Trophoblast cell (in vitro differentiated cells and primary cell): Measurements from ENCODE around the gene CPEB1.
A peak's percentile ranks its signal among the peaks of the same experiment; 100 is the strongest.

Source experiments
- DNase-seq, 2 donors: peaks; one replicate each; pipeline ENCODE4 v3.0.0-alpha.2; 2016
- H2AFZ ChIP-seq: 2 replicates; pipeline ENCODE4 v1.6.1; 2013; ENCODE audit warnings: low read length, moderate library complexity, mild to moderate bottlenecking; ENCODE audit not compliant: insufficient read depth, poor library complexity
- H2AK5ac ChIP-seq: 2 replicates; pipeline ENCODE4 v1.6.1; 2013; ENCODE audit warnings: mild to moderate bottlenecking, low read length
- H2BK120ac ChIP-seq: 2 replicates; pipeline ENCODE4 v1.6.1; 2013; ENCODE audit warnings: low read length, mild to moderate bottlenecking, moderate library complexity; ENCODE audit not compliant: insufficient read depth, poor library complexity
- H2BK12ac ChIP-seq: 2 replicates; pipeline ENCODE4 v1.6.1; 2013; ENCODE audit warnings: mild to moderate bottlenecking, low read length, moderate library complexity
- H2BK5ac ChIP-seq: 2 replicates; pipeline ENCODE4 v1.6.1; 2013; ENCODE audit warnings: low read length, low read depth, moderate library complexity, mild to moderate bottlenecking; ENCODE audit not compliant: poor library complexity
- H3K14ac ChIP-seq: 2 replicates; pipeline ENCODE4 v1.6.1; 2013; ENCODE audit warnings: mild to moderate bottlenecking, low read length
- H3K18ac ChIP-seq: 2 replicates; pipeline ENCODE4 v1.6.1; 2013; ENCODE audit warnings: mild to moderate bottlenecking, low read length
- H3K23ac ChIP-seq: 2 replicates; pipeline ENCODE4 v1.6.1; 2013; ENCODE audit warnings: low read length
- H3K27ac ChIP-seq: 2 replicates; pipeline ENCODE4 v1.5.1; 2013; ENCODE audit warnings: low read depth, mild to moderate bottlenecking, inconsistent platforms, low read length, moderate library complexity
- H3K27me3 ChIP-seq: 2 replicates; pipeline ENCODE4 v1.6.1; 2013; ENCODE audit warnings: inconsistent platforms, mild to moderate bottlenecking, low read length, moderate library complexity; ENCODE audit not compliant: insufficient read depth
- H3K36me3 ChIP-seq, 2 experiments: 1 replicate in 1 of 2; 2 replicates in 1 of 2; pipeline ENCODE4 v1.6.1; 2013; ENCODE audit warnings: low read length in 2 of 2, mild to moderate bottlenecking in 2 of 2, moderate library complexity in 1 of 2; ENCODE audit not compliant: insufficient read depth in 2 of 2, control insufficient read depth in 1 of 2
- H3K4ac ChIP-seq: 2 replicates; pipeline ENCODE4 v1.6.1; 2013; ENCODE audit warnings: low read depth, mild to moderate bottlenecking, low read length, moderate library complexity
- H3K4me1 ChIP-seq, 2 experiments: 1 replicate in 1 of 2; 2 replicates in 1 of 2; pipeline ENCODE4 v1.6.1; 2013; ENCODE audit warnings: low read length in 2 of 2, mild to moderate bottlenecking in 2 of 2, moderate library complexity in 1 of 2; ENCODE audit not compliant: insufficient read depth in 2 of 2, control insufficient read depth in 1 of 2
- H3K4me2 ChIP-seq: 2 replicates; pipeline ENCODE4 v1.6.1; 2013; ENCODE audit warnings: inconsistent platforms, mild to moderate bottlenecking, low read length, moderate library complexity
- H3K4me3 ChIP-seq: 2 replicates; pipeline ENCODE4 v1.5.1; 2013; ENCODE audit warnings: mild to moderate bottlenecking, low read depth, low read length, inconsistent platforms
- H3K79me1 ChIP-seq: one replicate; pipeline ENCODE4 v1.6.1; 2013; ENCODE audit warnings: low read length
- H3K79me2 ChIP-seq: 2 replicates; pipeline ENCODE4 v1.6.1; 2013; ENCODE audit warnings: low read length, mild to moderate bottlenecking; ENCODE audit not compliant: control insufficient read depth, insufficient read depth, poor library complexity
- H3K9ac ChIP-seq: 2 replicates; pipeline ENCODE4 v1.6.1; 2013; ENCODE audit warnings: mild to moderate bottlenecking, low read length
- H3K9me3 ChIP-seq: 2 replicates; pipeline ENCODE4 v1.6.1; 2013; ENCODE audit warnings: low read depth, mild to moderate bottlenecking, control low read depth, inconsistent platforms, low read length; ENCODE audit not compliant: insufficient read depth
- H4K12ac ChIP-seq: 2 replicates; pipeline ENCODE4 v1.6.1; 2013; ENCODE audit warnings: low read depth, mild to moderate bottlenecking, low read length, moderate library complexity
- H4K8ac ChIP-seq: 2 replicates; pipeline ENCODE4 v1.6.1; 2013; ENCODE audit warnings: low read depth, mild to moderate bottlenecking, low read length, moderate library complexity
- H4K91ac ChIP-seq: one replicate; pipeline ENCODE4 v1.6.1; 2013; ENCODE audit warnings: low read depth, mild to moderate bottlenecking, low read length, moderate library complexity
- WGBS: extraction: QIAGEN DNeasy Blood & Tissue Kit; methylation state at CpG from one replicate; pipeline ENCODE4 v1.1.7; 2013; ENCODE audit warnings: missing lambda C conversion rate; ENCODE audit not compliant: insufficient read length, insufficient coverage; ENCODE audit errors: extremely low coverage; 5-methylcytosine and 5-hydroxymethylcytosine counted together

CPEB1 gene

GRCh38 chr15:82545002-82545401, 102.2 kb downstream of the CPEB1 start:
- H3K4me1 ChIP-seq: peaks cover 4 to 9% of the 10 kb centered on the region in 2 experiments
- no peak overlapping the region for H2BK120ac ChIP-seq
- no peaks in the 10 kb centered on the region for H3K27me3 ChIP-seq
- no peak for DNase-seq
- H3K4ac ChIP-seq: no peak overlapping the region
- no peak overlapping the region for H4K8ac ChIP-seq
- H3K36me3 ChIP-seq: no peaks in the 10 kb centered on the region
- H2AK5ac ChIP-seq: no peak overlapping the region
- no peak overlapping the region for H2BK5ac ChIP-seq
- no CpG with 5 or more reads among the region's 3 CpGs for WGBS
- peaks cover 3% of the 10 kb centered on the region for H3K9me3 ChIP-seq
- H4K12ac ChIP-seq: no peak overlapping the region
- H3K27ac ChIP-seq: no peak overlapping the region
- no peak overlapping the region for H3K9ac ChIP-seq
- H3K79me1 ChIP-seq: peaks cover 10% of the 10 kb centered on the region
- H3K14ac ChIP-seq: no peak overlapping the region
- H3K4me3 ChIP-seq: no peak overlapping the region
- H4K91ac ChIP-seq: no peak overlapping the region
- H3K23ac ChIP-seq: no peak overlapping the region
- no peak overlapping the region for H3K18ac ChIP-seq
- H3K79me2 ChIP-seq: peaks cover 7% of the 10 kb centered on the region
- no peak overlapping the region for H2AFZ ChIP-seq
- H2BK12ac ChIP-seq: no peak overlapping the region
- no peak overlapping the region for H3K4me2 ChIP-seq

DNA sequence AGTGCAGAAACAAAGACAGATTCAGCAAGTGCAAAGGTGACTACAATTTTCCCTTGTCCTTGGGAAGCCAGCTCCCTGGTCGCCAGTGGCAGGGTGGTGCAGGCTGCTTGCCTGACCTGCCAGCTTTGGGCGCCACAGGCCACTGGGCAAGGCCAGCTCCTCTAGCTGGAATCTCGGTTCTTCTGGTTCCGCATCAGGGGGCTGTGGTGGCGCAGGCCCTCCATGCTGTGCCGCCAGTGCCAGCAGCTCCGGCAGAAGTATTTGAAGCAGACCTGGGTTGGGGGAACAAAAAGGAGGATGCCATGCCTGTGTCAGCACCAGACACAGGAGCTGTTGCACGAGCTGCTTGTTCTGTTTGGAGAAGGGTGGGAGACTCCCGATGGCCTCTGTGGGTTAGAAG, 102.7 kb downstream of the CPEB1 start:
- DNase-seq: no peak

DNA sequence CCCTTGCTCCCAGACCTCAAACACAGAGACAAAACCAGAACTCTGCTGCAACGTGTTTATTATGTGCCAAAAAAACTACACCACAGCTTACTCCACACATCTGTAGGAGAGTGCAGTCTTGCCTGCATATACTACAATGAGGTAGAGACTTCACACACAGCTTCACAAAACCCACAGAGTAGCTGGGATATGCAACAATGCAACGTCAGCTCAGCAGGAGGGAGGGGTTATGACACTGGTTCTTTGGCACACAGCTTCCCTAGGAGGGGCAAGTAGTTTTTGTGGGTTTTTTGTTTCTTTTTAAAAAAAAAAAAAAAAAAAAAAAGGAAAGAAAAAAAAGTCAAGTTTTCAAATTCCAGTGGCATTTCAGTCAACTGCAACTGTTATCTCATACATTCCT, 104.0 kb downstream of the CPEB1 start:
- no peak overlapping the region for H2BK120ac ChIP-seq
- H3K79me1 ChIP-seq: peaks cover 14% of the 10 kb centered on the region
- H3K14ac ChIP-seq: no peak overlapping the region
- H3K36me3 ChIP-seq: peaks cover 2 to 8% of the 10 kb centered on the region in 2 experiments
- no peak overlapping the region for H3K18ac ChIP-seq
- H3K9me3 ChIP-seq: peaks cover 5% of the 10 kb centered on the region
- H2BK12ac ChIP-seq: no peak overlapping the region
- H3K4me2 ChIP-seq: no peak overlapping the region
- no peak overlapping the region for H2AFZ ChIP-seq
- H3K4me3 ChIP-seq: no peak overlapping the region
- H2AK5ac ChIP-seq: no peak overlapping the region
- no peak overlapping the region for H3K27ac ChIP-seq
- no peak overlapping the region for H4K8ac ChIP-seq
- no peak overlapping the region for H3K9ac ChIP-seq
- H4K12ac ChIP-seq: no peak overlapping the region
- H3K4me1 ChIP-seq: peaks cover 4% of the 10 kb centered on the region in 2 experiments
- no CpG with 5 or more reads among the region's 2 CpGs for WGBS
- H3K4ac ChIP-seq: no peak overlapping the region
- no peak overlapping the region for H4K91ac ChIP-seq
- no peak for DNase-seq
- H3K79me2 ChIP-seq: peaks cover 15% of the 10 kb centered on the region
- no peaks in the 10 kb centered on the region for H3K27me3 ChIP-seq
- H2BK5ac ChIP-seq: no peak overlapping the region
- no peak overlapping the region for H3K23ac ChIP-seq

More for the DNA sequence above, 102.7 kb downstream of the CPEB1 start:
- Histone ChIP-seq H3K18ac (no peak overlapping the region), H3K9ac (no peak overlapping the region), H3K27ac (no peak overlapping the region), H2BK120ac (no peak overlapping the region), H2BK12ac (no peak overlapping the region), H3K14ac (no peak overlapping the region), H2AK5ac (no peak overlapping the region), H3K4me1 (peaks cover 4 to 9% of the 10 kb centered on the region in 2 experiments), H4K91ac (no peak overlapping the region), H4K12ac (no peak overlapping the region), H2AFZ (no peak overlapping the region), H3K27me3 (no peaks in the 10 kb centered on the region), H3K79me2 (peaks cover 12% of the 10 kb centered on the region), H3K4me2 (no peak overlapping the region), H2BK5ac (no peak overlapping the region), H3K36me3 (no peaks in the 10 kb centered on the region), H3K79me1 (peaks cover 14% of the 10 kb centered on the region), H3K23ac (no peak overlapping the region), H3K4me3 (no peak overlapping the region), H3K9me3 (peaks cover 5% of the 10 kb centered on the region), H3K4ac (no peak overlapping the region), H4K8ac (no peak overlapping the region)
- no CpG with 5 or more reads among the region's 9 CpGs for WGBS

- Histone ChIP-seq H2BK120ac (peak overlapping the region; percentile 34), H4K91ac (peak overlapping the region; percentile 74), H3K27me3 (no peaks in the 10 kb centered on the region), H2AK5ac (peak overlapping the region; percentile 97), H3K4me1 (peaks cover 4 to 7% of the 10 kb centered on the region in 2 experiments), H3K23ac (no peak overlapping the region), H2AFZ (peak overlapping the region; percentile 68), H2BK12ac (no peak overlapping the region), H3K27ac (peak overlapping the region; percentile 40), H3K9me3 (peaks cover 5% of the 10 kb centered on the region), H3K18ac (peak overlapping the region; percentile 79), H3K79me2 (peaks cover 15% of the 10 kb centered on the region), H3K36me3 (peaks cover 16 to 30% of the 10 kb centered on the region in 2 experiments), H2BK5ac (peak overlapping the region; percentile 28), H3K14ac (peak overlapping the region; percentile 56), H4K8ac (peak overlapping the region; percentile 78), H3K9ac (peak overlapping the region; percentile 68), H4K12ac (peak overlapping the region; percentile 45), H3K4ac (peak overlapping the region; percentile 49), H3K79me1 (peaks cover 14% of the 10 kb centered on the region), H3K4me3 (peak overlapping the region; percentile 85), H3K4me2 (peak overlapping the region; percentile 66)
- no CpG with 5 or more reads among the region's 11 CpGs for WGBS
- no peak for DNase-seq
Measured at GRCh38 chr15:82540984-82541431, 106.2 kb downstream of the CPEB1 start.
